Measurements from ENCODE around the gene LRRC8C. TPM values are rescaled to one million over a fixed set of nuclear protein-coding genes. Genes with fewer than 3 reads are reported as not detected.

The LRRC8C gene
- polyA plus RNA-seq, 3 donors, result 6.0 to 7.0 (median 6.6) TPM

- no peak for DNase-seq
Measured at GRCh38 chr1:89630048-89630447, 2.9 kb upstream of the LRRC8C start.

- peak; percentile 29 for DNase-seq
Measured at GRCh38 chr1:89631816-89632656, 884 bp upstream of the LRRC8C start.

- peak; percentile 46 for DNase-seq
Measured at GRCh38 chr1:89633248-89633799, 404 bp downstream of the LRRC8C start.

- DNase-seq, result peak; percentile 31
Measured at GRCh38 chr1:89633800-89634625, 1.1 kb downstream of the LRRC8C start.

GRCh38 chr1:89635825-89636815 lies 3.2 kb downstream of the LRRC8C start:
- no peak for DNase-seq

- no peak for DNase-seq
Measured at GRCh38 chr1:89637496-89637895, 4.6 kb downstream of the LRRC8C start.

GRCh38 chr1:89640440-89640839 lies 7.5 kb downstream of the LRRC8C start:
- no peak for DNase-seq

- no peak for DNase-seq
Measured at GRCh38 chr1:89641781-89642180, 8.9 kb downstream of the LRRC8C start.

GRCh38 chr1:89643577-89643976 lies 10.7 kb downstream of the LRRC8C start:
- DNase-seq, result no peak

GRCh38 chr1:89644119-89644814 lies 11.3 kb downstream of the LRRC8C start:
- no peak for DNase-seq

GRCh38 chr1:89646259-89646658 lies 13.3 kb downstream of the LRRC8C start:
- no peak for DNase-seq

GRCh38 chr1:89649783-89650182 lies 16.9 kb downstream of the LRRC8C start:
- no peak for DNase-seq

- no peak for DNase-seq
Measured at GRCh38 chr1:89652373-89652772, 19.5 kb downstream of the LRRC8C start.

GRCh38 chr1:89657886-89658285 lies 25.0 kb downstream of the LRRC8C start:
- DNase-seq, result no peak

GRCh38 chr1:89659322-89660081 lies 26.6 kb downstream of the LRRC8C start:
- peak; percentile 8 for DNase-seq

- DNase-seq, result no peak
Measured at GRCh38 chr1:89660224-89661061, 27.5 kb downstream of the LRRC8C start.

- no peak for DNase-seq
Measured at GRCh38 chr1:89665941-89666340, 33.0 kb downstream of the LRRC8C start.

- DNase-seq, result no peak
Measured at GRCh38 chr1:89666640-89667039, 33.7 kb downstream of the LRRC8C start.

GRCh38 chr1:89667691-89668090 lies 34.8 kb downstream of the LRRC8C start:
- DNase-seq, result no peak
